ENCODE data around the gene MDN1. TPM values are rescaled to one million over a fixed set of nuclear protein-coding genes. Genes with fewer than 3 reads are reported as not detected.

MDN1 gene
- total and polyA plus RNA-seq, 8 donors: 5.5 to 69.2 (median 17.7) TPM

GRCh38 chr6:89758830-89759229, 60.8 kb downstream of the MDN1 start:
- no peaks in the 10 kb centered on the region for H3K4me1 ChIP-seq
- TF ChIP-seq POLR2A (IDR thresholded peaks at IDR 0.05): no peak
- no peak for TF ChIP-seq POLR2AphosphoS5 (IDR thresholded peaks at IDR 0.05)
- TF ChIP-seq, protein P1, sequence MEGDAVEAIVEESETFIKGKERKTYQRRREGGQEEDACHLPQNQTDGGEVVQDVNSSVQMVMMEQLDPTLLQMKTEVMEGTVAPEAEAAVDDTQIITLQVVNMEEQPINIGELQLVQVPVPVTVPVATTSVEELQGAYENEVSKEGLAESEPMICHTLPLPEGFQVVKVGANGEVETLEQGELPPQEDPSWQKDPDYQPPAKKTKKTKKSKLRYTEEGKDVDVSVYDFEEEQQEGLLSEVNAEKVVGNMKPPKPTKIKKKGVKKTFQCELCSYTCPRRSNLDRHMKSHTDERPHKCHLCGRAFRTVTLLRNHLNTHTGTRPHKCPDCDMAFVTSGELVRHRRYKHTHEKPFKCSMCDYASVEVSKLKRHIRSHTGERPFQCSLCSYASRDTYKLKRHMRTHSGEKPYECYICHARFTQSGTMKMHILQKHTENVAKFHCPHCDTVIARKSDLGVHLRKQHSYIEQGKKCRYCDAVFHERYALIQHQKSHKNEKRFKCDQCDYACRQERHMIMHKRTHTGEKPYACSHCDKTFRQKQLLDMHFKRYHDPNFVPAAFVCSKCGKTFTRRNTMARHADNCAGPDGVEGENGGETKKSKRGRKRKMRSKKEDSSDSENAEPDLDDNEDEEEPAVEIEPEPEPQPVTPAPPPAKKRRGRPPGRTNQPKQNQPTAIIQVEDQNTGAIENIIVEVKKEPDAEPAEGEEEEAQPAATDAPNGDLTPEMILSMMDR (IDR thresholded peaks at IDR 0.05): no peak
- no peak for TF ChIP-seq EP300 (IDR thresholded peaks at IDR 0.05)
- DNase-seq: no peak
- no peak overlapping the region for H3K27ac ChIP-seq
- 42 to 93% (median 71%) methylated on average over 1 of the region's 1 CpG for WGBS, 5 donors
- H3K4me3 ChIP-seq: no peak overlapping the region
- H3K27me3 ChIP-seq: no peaks in the 10 kb centered on the region
- peaks cover 21 to 92% (median 88%) of the 10 kb centered on the region in 4 donors for H3K36me3 ChIP-seq
- intact Hi-C loops (cut with DNase I; ENCODE audit: low total_unique reads): no loop called here
- no peaks in the 10 kb centered on the region for H3K9me3 ChIP-seq

GRCh38 chr6:89750338-89750737, 69.3 kb downstream of the MDN1 start:
- Histone ChIP-seq H3K27ac (no peak overlapping the region), H3K36me3 (peaks cover 48 to 100% (median 99%) of the 10 kb centered on the region in 4 donors), H3K4me3 (no peak overlapping the region), H3K4me1 (no peaks in the 10 kb centered on the region), H3K27me3 (no peaks in the 10 kb centered on the region), H3K9me3 (no peaks in the 10 kb centered on the region)
- 85 to 96% (median 94%) methylated on average over 5 of the region's 5 CpGs for WGBS, 5 donors
- intact Hi-C loops (cut with DNase I; ENCODE audit: low total_unique reads): no loop called here
- no peak for DNase-seq
- no peak for TF ChIP-seq EP300 (IDR thresholded peaks at IDR 0.05)
- TF ChIP-seq POLR2AphosphoS5 (IDR thresholded peaks at IDR 0.05): no peak
- TF ChIP-seq, protein P1 (IDR thresholded peaks at IDR 0.05): no peak
- TF ChIP-seq POLR2A (IDR thresholded peaks at IDR 0.05): no peak

- intact Hi-C loops (cut with DNase I; ENCODE audit: low total_unique reads): no loop called here
- Histone ChIP-seq H3K27me3 (no peaks in the 10 kb centered on the region), H3K4me1 (no peaks in the 10 kb centered on the region), H3K36me3 (peaks cover 51 to 100% (median 99%) of the 10 kb centered on the region in 4 donors), H3K27ac (no peak overlapping the region), H3K9me3 (no peaks in the 10 kb centered on the region), H3K4me3 (no peak overlapping the region)
- no peak for DNase-seq
- 79 to 91% (median 89%) methylated on average over 1 of the region's 1 CpG for WGBS, 5 donors
- TF ChIP-seq, protein P1 (IDR thresholded peaks at IDR 0.05): no peak
- no peak for TF ChIP-seq EP300 (IDR thresholded peaks at IDR 0.05)
- TF ChIP-seq POLR2A (IDR thresholded peaks at IDR 0.05): no peak
- no peak for TF ChIP-seq POLR2AphosphoS5 (IDR thresholded peaks at IDR 0.05)
Measured at GRCh38 chr6:89749918-89750317, 69.7 kb downstream of the MDN1 start.

- no peaks in the 10 kb centered on the region for H3K4me1 ChIP-seq
- no peaks in the 10 kb centered on the region for H3K27me3 ChIP-seq
- WGBS, 5 donors: 92 to 97% (median 95%) methylated on average over 4 of the region's 4 CpGs
- H3K4me3 ChIP-seq: no peak overlapping the region
- no peak for TF ChIP-seq POLR2AphosphoS5 (IDR thresholded peaks at IDR 0.05)
- no peak for TF ChIP-seq EP300 (IDR thresholded peaks at IDR 0.05)
- TF ChIP-seq, protein P1 (IDR thresholded peaks at IDR 0.05): no peak
- TF ChIP-seq POLR2A (IDR thresholded peaks at IDR 0.05): no peak
- DNase-seq: no peak
- H3K27ac ChIP-seq: no peak overlapping the region
- peaks cover 52 to 100% (median 99%) of the 10 kb centered on the region in 4 donors for H3K36me3 ChIP-seq
- no peaks in the 10 kb centered on the region for H3K9me3 ChIP-seq
- intact Hi-C loops (cut with DNase I; ENCODE audit: low total_unique reads): no loop called here
Measured at GRCh38 chr6:89745716-89746115, 73.9 kb downstream of the MDN1 start.

All from stomach (tissue), 9 donors.